HG03521 (cell line): ENCODE data around the gene OXTR.

Source experiments
- ATAC-seq: cut with Tn5 transposase; IDR thresholded peaks from one replicate; pipeline ENCODE4 v1.9.1; 2021; ENCODE audit warnings: mild to moderate bottlenecking, moderate library complexity; ENCODE audit not compliant: unreplicated experiment

OXTR gene

DNA sequence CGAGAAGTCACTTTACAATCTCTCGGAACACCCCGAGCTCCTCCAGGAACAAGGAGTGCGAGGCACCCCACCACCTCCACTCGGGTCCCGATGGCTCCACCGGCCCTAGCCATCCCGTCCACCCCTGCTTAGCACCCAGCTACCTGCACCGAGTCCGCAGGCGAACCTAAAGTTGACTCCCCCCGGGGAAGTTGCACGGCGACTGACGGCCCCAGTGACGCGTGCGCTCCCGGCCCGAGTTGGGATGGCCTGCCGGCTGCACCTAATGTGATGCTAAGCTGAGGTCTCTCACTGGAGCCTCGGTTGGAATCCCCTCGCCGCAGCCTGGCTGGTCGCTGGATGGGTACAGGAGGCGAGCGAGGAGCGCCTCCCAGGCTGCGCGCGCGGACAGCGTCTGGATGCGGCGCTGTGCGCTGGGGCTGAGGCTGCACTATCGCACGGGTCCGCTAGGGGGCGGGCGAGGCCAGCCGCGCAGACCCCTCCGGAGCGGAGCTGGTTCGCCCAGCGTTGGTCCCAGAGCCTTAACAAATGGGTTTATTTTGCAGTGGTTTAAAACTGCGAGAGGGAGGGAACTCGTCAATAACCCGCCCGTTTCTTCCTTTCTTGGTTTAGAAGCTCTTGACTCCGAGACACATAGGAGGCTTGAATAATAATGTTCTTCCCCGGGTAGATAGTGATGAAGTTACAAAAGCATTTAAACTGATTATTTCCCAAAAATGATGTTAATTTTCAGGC lies at the start of gene OXTR:
TSS of gene OXTR (minus strand) at position 526 of the 735 bp plus-strand sequence. CDS start 1,426 bp downstream, outside the sequence.
- peak; percentile 73 for ATAC-seq

DNA sequence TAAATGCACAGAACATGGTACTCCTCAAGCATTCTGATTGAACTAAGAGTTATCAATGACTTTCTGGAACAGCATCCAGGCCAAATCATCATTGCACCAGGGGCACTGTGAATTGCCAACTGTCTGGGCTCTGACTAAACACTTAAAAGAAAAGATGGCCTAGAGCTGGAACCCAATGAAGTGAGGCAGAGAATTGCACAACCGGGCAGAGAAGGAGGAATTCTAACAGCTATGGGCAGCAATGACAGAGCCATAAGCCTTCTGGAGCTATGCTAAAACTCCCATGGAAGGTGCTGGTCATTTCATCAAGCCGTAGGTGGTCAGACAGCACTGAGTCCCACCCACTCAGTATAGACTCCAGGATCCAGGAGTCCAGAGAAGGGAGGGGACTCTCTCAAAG lies 48.1 kb upstream of the OXTR start:
- ATAC-seq, result no peak

DNA sequence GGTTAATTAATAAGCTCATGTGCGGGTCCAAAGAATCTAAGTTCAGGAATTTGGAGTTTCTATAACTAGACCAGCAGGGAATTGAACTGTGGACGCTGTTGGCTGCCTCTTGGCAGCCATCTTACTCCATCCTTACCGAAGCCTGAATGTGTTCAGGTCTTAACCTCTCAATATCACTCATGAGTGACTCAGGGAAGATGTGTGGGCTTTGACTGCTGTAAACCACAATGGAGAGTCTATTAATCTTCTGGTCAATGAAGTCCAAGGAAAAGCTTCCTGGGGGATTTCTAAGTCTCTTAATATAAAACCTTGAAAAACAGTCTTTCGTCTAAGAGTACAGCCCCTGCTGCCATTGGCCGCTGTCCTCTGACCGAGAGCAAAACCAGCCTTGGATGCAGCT lies 46.7 kb upstream of the OXTR start:
- no peak for ATAC-seq

DNA sequence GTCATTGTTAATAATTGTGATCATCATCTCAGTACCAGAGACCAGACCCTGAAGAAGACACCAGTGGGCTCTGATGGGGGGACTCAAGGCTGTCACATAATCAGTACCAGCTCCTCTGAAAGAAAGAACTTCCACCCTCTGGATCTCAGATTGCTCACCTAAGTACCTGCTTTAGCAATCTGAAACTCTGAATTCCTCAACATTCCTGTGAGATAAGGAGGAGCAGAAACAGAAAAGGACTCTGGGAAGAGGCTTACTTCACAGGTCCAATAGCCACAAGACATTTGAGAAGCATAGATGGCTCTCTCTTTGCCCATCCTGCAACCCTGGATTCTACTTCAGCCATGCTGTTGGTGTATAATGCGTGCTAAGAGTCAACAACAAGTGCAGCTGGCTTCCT lies 44.0 kb upstream of the OXTR start:
- ATAC-seq, result no peak

DNA sequence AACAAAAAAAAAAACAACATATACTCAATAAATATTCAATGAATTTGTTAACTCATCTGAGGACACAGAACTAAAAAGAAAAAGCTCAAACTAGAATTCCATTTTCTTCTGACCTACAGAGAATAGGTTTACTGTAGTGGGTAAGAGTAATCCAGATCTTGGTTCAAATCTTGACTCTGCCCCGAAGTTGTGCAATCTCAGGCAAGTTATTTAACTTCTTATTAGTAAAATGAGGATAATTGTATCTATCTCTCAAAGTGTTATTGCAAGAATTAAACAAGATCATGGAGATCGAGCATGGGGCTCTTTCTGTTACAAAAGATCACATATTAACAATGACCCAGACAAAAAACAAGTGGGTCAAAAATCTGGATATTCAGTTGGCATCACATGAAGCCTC lies 41.1 kb upstream of the OXTR start:
- ATAC-seq, result no peak

DNA sequence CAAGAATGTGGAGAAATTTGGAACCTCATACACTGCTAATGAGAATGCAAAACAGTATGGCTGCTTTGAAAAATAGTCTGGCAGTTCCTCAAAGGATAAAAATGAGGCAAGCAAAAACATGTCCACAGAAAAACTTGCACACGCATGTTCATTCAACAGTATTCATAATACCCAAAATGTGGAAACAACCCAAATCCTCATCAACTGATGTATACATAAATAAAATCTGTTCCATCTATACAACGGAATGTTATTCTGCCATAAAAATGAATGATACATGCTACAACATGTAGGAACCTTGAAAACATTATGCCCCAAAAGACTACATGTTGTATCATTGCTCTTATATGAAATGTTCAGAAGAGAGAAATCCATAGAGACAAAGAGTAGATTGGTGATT lies 36.4 kb upstream of the OXTR start:
- no peak for ATAC-seq

DNA sequence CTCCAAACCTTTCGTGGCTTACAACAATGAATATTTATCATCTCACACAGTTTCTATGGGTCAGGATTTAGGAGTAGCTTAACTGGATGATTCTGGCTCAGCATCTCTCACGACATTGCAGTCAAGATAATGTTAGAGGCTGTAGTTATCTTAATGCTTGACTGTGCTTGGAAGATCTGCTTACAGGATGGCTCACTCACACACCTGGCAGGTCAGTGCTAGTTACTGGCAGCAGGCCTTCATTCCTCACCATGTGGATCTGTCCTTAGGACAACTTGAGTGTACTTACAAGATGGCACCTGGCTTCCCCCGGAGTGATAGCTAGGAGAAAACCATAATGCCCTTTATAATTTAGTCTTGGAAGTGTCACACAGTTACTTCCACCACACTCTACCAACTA lies 32.8 kb upstream of the OXTR start:
- no peak for ATAC-seq

DNA sequence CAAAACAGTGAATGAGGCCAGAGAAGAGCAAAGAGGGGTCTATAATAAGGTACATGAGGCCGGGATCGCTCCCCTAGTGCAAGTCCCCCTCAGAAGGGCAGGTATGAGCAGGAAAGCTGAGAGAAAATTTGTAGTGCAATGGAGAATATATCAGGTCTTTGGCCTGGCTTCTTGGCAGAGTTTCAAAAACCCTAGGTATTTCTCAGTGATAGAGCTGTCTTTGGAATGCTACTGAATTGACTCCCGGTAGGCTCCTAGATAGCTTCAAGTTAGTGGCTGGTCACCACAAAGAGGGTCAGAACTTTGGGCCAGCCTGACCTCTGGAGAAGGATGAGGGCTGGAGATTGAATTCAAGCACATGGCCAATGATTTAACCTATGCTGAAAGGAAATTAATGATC lies 30.6 kb upstream of the OXTR start:
- ATAC-seq, result no peak

DNA sequence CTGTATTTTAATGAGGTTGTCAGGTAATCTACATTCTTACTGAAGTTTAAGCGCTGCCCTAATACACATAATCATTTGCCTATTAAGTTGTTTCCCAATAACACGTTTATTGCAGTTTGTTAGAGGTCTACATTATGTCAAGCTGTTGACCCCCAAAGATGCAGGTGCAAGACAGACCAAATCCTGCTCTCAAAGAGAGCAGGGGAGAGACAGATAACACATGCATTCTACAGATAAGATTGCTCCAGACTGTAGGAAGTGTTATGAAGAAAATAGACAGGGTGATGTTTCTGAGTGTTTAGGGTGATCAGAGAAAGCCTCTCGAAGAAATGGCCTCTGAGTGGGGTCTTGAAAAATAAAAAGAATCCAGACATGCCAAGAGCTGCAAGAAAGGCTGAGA lies 24.8 kb upstream of the OXTR start:
- no peak for ATAC-seq

DNA sequence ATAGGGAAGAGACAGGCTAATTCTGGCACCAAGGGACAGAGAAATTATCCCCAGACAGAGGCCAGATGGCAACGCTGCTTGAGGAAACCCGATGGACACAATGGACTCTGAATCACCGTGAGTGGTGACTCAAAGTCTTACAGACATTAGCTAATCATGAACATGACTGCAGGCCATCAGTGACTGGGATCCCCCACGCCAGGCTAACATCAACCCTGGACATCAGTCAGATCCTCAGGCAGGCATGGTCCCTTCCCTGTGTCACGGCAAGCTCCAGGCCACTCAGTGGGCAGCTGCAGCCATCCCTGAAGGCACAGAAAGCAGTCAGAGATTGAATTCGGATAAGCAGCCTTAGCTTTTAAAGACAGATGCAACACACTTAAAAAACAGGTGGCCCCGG lies 23.8 kb upstream of the OXTR start:
- ATAC-seq, result no peak

DNA sequence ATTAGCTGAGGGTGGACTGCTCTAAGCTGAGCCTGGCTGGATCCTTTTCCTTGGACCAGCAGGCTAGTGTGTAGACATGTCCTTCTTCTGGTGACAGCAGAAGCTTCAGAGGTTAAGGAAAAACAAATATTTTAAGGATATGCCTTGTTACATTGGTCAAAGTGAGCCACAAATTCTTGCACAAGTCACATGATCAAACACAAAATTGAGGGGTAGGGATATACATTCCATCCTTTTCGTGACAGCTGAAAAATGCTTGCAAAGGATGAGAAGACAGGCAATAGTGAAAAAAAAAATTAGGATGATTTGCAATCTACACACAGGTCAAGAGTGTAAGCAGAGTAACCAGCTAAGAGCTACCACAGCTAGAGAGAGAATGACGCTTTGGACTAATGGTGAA lies 21.1 kb upstream of the OXTR start:
- no peak for ATAC-seq

DNA sequence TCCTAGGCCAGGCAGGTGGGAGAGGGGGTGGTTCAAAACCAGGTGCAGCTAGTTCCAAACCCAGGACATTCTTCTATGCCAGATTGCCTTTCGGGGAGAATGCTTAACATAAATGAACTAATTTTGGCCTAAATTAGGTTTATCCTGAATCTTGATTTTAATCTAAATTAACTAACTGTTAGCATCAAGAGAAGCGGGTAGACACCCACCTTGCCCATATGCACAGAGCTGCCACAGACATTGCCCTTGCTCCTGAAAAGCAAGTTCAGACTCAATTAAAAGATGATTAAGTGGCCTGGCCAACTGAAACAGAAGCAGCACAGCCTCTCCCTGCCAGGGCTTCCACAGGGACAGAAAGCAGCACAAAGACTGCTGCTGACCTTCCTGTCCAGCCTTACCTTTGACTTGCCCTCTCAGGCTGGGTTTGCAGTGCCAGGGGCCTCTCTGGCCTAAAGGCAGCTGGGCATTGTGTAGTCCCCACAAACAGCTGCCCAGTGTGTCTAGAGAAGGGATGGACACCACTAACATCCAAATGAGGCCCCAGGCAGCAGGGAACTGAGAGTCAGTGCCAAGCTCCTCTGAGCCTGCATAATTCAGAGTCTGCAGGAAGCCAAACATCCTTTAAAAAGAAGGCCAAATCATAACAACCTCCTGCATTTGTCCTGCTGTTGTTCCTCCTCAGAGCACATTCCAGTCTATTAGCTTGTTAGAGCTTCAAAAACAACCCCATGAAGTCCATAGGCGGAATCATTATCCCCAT lies 15.4 kb upstream of the OXTR start:
- no peak for ATAC-seq

DNA sequence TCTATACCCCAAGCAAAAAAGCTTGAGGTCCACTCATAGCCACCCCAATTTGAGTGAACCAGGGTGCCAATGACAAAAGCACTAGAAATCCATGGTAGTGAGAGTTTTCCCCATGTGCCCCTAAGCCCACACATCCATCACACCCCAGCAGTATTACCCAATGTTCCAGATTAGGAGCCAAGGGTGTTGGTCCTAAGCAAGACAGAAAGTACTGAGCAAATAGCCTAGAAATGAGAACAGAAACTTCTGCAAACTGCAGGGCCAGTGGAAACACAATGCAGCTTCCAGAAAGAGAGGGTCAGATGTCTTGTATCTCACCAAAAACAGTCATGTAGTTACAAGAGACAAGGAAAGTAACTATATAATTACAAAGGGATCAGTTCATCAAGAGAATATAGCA lies 10.9 kb upstream of the OXTR start:
- ATAC-seq, result no peak

DNA sequence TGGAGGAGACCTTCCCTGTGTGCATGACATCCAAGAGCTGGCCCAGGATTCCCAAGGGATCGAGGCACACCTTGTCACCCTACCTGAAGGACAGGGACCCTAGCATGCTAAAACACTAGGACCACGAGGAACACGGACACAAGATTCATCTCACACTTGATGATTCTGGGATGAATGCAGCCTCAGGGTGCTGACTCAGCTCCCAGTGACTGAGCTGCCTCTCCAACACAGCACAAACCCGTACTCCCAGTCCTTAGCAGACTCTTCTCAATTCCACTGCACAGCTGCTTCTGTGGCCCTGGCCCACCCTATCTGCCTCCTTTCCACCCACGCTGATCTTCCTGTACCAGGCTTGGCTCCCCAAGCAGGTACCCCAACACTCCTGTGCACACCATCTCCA lies 9.1 kb upstream of the OXTR start:
- ATAC-seq, result no peak

DNA sequence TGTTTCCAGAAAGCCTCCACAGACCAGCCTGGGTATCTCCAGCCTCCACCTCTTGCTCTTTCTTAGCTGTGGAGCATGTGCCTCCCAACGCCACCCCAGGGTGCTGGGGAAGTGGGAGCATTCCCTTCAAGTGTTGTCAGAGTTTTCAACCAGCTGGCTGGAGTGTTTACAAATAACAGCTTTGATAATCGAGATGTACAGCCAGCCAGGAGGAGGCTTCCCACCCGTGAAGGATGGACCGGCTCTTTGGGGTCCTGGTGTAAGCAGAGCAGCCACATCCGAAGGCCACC lies 8.5 kb upstream of the OXTR start:
- ATAC-seq, result no peak

DNA sequence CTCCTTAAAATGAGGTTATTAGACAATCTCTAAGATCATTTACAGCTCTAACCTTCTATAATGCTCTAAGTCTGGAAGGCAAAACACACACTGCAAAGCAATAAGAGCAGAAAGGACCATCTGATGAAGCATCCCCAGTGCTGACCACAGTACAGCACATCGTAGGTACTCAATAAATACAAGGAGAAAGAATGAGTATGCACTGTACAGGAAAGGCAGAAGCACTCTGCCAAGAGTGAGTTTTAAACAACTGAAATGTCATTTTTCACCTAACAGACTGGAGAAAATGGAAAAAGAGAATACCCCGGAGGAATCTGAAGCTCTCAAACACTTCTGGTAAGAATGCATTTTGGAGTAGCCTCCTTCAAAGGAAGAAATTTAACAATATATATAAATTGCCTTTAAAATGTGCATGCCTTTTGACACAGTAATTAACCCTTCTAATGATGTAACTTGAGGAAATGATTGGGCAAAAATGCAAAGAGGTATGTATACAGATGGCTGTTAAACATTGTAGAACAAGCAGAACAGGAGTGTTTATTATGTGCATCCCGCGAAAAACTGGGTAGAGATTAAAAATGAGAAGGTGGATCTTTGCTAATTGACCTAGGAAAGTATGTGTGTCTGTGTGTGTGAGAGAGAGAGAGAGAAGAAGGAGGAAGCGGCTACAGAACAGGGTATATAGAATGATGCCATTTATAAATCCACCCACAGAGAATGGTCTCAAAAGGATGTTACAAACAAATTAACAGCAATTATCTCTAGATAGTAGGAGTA lies 8.0 kb upstream of the OXTR start:
- ATAC-seq, result peak; percentile 53

DNA sequence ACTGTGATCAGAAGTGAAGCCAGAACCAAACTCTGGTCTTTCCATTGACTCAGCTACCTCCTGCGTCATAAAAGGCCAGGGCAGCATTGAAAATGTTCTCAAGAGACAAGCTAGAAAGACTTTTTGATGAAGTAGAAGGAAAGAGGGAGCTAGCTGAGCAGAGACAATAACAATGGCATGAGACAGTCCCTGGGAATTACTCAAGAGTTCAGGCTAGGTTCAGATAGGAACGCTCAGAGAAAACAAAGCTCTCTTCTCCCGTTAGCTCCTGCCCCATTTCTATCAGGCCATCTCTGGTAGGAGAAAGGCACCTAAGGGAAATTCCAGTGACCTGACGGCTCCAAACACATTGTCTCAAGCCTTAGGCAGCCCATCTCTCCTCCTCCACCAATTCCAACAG lies 7.0 kb upstream of the OXTR start:
- ATAC-seq, result no peak

DNA sequence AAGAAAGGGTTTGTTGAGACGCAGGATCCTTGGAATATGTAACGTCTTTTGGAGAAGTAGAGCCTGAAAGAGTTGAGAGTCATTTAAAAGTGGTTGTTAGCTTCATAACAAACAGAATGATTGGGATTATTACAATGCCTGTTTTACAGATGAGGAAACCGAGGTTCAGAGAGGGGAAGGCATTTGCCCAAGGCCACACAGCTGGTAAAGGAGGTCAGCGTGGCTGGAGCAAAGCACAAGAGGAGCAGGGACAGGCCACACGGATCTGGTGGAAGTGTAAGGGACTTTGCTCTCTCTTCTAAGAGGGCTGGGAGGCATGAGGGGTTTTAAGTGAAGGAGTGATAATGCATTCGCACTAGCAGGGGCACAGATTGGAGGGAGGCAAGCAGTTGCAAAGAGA lies 6.2 kb upstream of the OXTR start:
- ATAC-seq, result no peak

DNA sequence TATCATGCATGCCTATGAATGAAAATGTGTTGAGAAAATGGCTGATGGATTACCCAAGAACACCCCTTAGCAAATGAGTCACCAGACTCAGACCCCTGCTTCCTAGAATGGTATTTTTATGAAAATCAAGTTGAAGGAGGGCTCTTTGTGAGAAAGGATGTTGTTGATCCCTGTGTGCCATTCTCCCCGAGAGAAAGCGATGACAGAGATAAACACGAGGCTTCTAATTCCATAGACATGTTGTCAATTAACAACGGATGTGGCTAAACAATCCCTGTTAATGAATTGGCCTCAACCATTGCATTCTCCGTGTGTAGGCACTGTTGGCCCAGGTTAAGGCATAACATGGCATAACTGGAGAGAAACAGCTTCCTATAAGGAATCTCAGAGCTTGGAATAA lies 5.8 kb upstream of the OXTR start:
- no peak for ATAC-seq

DNA sequence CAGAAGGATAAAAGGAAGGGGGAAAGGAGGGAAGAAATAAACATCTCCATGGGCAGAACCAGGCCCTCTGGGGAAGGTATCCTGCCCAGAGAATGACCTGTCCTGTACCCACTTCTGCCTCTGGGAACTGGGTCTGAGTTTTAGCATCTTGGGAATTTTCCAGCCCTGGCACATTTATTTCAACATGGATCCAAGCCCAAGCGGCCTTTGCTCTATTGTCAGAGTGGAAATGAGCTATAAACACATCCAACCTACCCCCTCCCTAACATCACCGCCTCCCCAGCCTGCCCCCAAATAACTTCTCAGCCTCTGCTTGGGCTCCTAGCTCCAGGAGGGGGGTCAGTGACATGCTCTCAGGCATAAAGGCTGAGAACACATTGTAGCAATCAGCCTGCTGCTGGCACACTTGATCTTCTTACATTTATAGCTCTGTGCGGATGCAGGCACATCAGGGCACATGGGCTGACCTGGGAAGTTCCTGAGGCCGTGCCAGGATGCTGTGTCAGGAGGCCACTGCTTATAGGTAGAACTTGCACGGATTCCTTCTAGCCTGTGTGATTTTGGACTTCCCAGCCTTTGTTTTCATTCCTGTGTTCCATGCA lies 4.6 kb upstream of the OXTR start:
- no peak for ATAC-seq

DNA sequence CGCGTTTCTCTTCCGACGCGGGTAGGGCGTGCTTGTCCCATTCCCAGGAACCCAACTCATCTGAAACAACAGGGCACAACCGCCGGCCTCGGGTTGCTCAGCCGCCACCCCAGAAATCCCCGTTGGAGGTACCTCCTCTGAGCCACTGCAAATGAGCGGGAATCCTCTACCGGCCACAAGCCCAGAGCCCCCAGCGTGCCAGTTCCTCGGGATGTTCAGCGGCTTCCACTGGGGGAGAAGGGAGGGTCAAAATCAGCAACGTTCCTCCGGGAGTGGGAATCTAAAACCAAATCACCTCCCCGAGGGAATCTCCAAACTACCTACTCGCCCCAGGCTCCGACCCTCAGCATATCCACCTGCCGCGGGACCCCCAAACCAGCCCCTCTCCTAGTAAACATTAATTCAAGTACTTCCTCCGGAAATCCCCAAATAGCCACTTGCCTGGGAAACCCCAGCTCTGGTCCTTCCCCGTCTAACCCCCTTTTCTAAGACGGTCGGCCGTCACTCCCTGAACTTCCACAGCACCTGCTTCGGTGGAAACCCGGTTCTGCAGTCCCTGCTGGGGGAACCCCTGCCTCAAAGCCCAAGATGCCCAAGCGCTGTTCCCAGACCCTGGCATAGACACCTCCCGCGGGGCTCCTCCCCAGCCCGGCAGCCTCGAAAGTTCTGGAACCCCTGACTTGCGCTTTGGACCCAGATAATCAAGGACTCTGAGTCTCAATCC lies 887 bp downstream of the OXTR start:
- peak; percentile 10 for ATAC-seq
